GM19324 (cell line): ENCODE data around the gene TRMT11.

Source experiments
- ATAC-seq: cut with Tn5 transposase; IDR thresholded peaks from one replicate; pipeline ENCODE4 v1.9.1; 2021; ENCODE audit warnings: mild to moderate bottlenecking, moderate library complexity; ENCODE audit not compliant: unreplicated experiment, low FRiP score

The TRMT11 gene

GRCh38 chr6:126067073-126067472 lies 80.7 kb downstream of the TRMT11 start:
- no peak for ATAC-seq

- ATAC-seq: no peak
Measured at GRCh38 chr6:126069449-126069848, 83.1 kb downstream of the TRMT11 start.

- ATAC-seq: no peak
Measured at GRCh38 chr6:126071000-126071647, 84.8 kb downstream of the TRMT11 start.

- no peak for ATAC-seq
Measured at GRCh38 chr6:126072172-126072571, 85.8 kb downstream of the TRMT11 start.

- ATAC-seq: no peak
Measured at GRCh38 chr6:126072834-126073233, 86.5 kb downstream of the TRMT11 start.

GRCh38 chr6:126075335-126076071 lies 89.2 kb downstream of the TRMT11 start:
- no peak for ATAC-seq

- no peak for ATAC-seq
Measured at GRCh38 chr6:126076992-126077664, 90.8 kb downstream of the TRMT11 start.

- ATAC-seq: no peak
Measured at GRCh38 chr6:126077810-126078776, 91.8 kb downstream of the TRMT11 start.

- no peak for ATAC-seq
Measured at GRCh38 chr6:126083875-126084274, 97.5 kb downstream of the TRMT11 start.

- peak; percentile 49 for ATAC-seq
Measured at GRCh38 chr6:126086560-126086959, 100.2 kb downstream of the TRMT11 start.
